ENCODE results near the gene IMMP2L. TPM values are rescaled to one million over a fixed set of nuclear protein-coding genes. Genes with fewer than 3 reads are reported as not detected.

The IMMP2L gene
- total RNA-seq: 41.3 TPM

DNA sequence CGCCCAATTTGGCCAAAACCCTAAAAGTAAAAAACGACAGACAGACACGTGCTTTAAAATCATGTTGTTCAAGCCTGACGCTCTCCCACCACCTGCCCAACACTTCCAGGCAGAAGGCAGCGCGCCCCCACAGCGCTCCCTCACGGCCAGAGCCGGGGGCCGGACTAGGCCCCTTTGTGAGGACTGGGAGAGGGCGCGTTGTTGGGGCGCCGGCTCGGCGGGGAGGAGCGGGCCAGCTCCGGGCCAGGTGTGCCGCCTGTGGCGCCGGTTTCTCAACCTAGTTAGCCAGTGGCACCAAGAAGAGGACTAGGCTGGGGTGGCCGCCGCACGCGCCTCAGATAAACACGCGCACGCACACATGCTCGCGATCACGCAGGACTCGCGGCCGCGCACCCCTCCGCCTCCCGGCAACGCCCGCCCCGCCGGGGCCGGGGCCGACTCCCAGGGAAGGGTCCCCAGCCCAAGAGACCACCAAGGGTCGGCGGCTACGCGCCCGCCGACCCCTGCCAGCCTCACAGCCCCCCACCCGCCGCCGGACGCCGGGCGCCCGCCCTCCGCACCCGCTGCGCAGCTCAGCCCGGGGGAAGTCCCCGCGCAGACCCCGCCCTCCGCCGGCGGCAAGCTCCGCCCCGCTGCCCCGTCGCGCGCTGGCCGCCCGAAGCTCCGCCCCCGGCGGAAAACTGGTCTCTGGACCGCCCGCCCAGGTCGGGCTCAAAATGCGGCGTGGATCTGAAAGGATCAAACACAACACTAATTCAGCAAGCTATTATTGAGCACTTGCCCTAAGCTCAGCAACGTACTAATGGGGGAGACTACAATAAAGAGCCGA, at the start of gene IMMP2L:
TSS of gene IMMP2L (minus strand) at position 589 of the 829 bp plus-strand sequence.

GRCh38 chr7:111090846-111091245, 471.4 kb downstream of the IMMP2L start, which contains the start of gene LRRN3:
Gene LRRN3 (plus strand): TSS chr7:111091127. CDS start chr7:111122773, 31,646 bp downstream.

Small RNAs within 50 kb of the gene (small RNA-seq; reads per million reads assigned to genes)
- not detected for gene AC003989.2 (ENCODE audit: low replicate concordance)
